Breast epithelium (tissue), 4 donors: ENCODE data around the gene CFAP43. TPM values are rescaled to one million over a fixed set of nuclear protein-coding genes. Genes with fewer than 3 reads are reported as not detected.
"Not testable (repeated sequence)": the region's sequence is repeated elsewhere in the genome, so short reads cannot be mapped to it uniquely, and the experiment has no call there.

Experiments
- DNase-seq, 2 donors: peaks; one replicate each; pipeline ENCODE4 v3.0.0-alpha.2; 2019; ENCODE audit warnings: low spot score in 2 of 2
- H3K27ac ChIP-seq, 2 donors: fragments of 200-600 bp; sonication (generic) in 1 of 2; one replicate each; pipeline ENCODE4 v1.5.1; 2016 to 2019; ENCODE audit warnings: mild to moderate bottlenecking in 1 of 2
- H3K27me3 ChIP-seq, 2 donors: fragments of 200-600 bp; sonication (generic) in 1 of 2; one replicate each; pipeline versions ENCODE4 v1.5.1 to v1.6.0; 2017 to 2019; ENCODE audit warnings: control low read depth in 1 of 2, mild to moderate bottlenecking in 1 of 2
- H3K36me3 ChIP-seq: fragments of 200-600 bp; one replicate; pipeline ENCODE4 v1.5.1; 2019
- H3K4me1 ChIP-seq, 2 donors: fragments of 200-600 bp; sonication (generic); one replicate each; pipeline ENCODE4 v1.5.1; 2016 to 2019; ENCODE audit warnings: control low read depth in 1 of 2
- H3K4me3 ChIP-seq, 3 donors: fragments of 200-600 bp; sonication (generic); 1 replicate in 2 of 3; 2 replicates in 1 of 3; pipeline ENCODE4 v1.5.1; 2016 to 2019; ENCODE audit warnings: mild to moderate bottlenecking in 3 of 3, moderate library complexity in 2 of 3
- H3K9me3 ChIP-seq, 2 donors: fragments of 200-600 bp; sonication (generic) in 1 of 2; one replicate each; pipeline ENCODE4 v1.5.1; 2016 to 2019; ENCODE audit warnings: control low read depth in 1 of 2
- POLR2A ChIP-seq: fragments of 450-650 bp; IDR thresholded peaks from one replicate; pipeline ENCODE4 v1.6.1; 2016; ENCODE audit warnings: antibody characterized with exemption, mild to moderate bottlenecking, moderate library complexity
- POLR2AphosphoS5 ChIP-seq, 3 donors: sonication (generic); formaldehyde crosslinking; IDR thresholded peaks; one replicate each; pipeline ENCODE4 v1.6.1; 2017; ENCODE audit warnings: antibody characterized with exemption in 3 of 3
- intact Hi-C: fragments of 100-400 bp; cut with DNase I; formaldehyde crosslinking; loops from one replicate; pipeline ENCODE4 v1.15.1; 2023; ENCODE audit warnings: low total_unique reads
- total RNA-seq, 3 donors: library from RNA; depleted of rRNA; stranded (reverse); fragments of >200 nt; gene quantifications; one replicate each; pipeline ENCODE4 v1.1.0, GENCODE V29; 2016
- TF ChIP-seq, protein P1 (sequence below), 3 donors: fragments of 450-650 bp; IDR thresholded peaks; one replicate each; pipeline ENCODE4 v1.5.1; 2016 to 2017; ENCODE audit warnings: antibody characterized with exemption in 3 of 3, mild to moderate bottlenecking in 3 of 3, moderate library complexity in 3 of 3

Gene CFAP43
- total RNA-seq, 3 donors from 2014 or later: 0.32 to 8.5 (median 3.9) TPM

DNA sequence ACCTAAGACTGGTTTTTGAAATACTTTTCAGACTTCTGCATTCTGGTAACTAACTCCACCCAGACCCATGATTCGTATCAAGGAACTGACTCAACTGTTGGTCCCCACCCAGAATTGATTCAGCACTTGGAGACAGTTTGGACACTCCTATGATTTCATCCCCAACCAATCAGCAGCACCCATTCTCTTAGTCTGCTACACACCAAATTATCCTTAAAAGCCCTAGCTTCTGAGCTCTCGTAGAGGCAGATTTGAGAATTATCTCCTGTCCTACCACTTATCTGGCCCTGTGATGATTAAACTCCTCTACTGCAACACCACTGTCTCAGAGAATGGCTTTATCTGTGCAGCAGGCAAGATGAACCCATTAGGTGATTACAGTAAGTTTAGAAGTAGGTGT is 14.8 kb upstream of the CFAP43 start:
- Histone ChIP-seq H3K27me3 (no peaks in the 10 kb centered on the region), H3K9me3 (no peaks in the 10 kb centered on the region), H3K36me3 (no peaks in the 10 kb centered on the region), H3K4me1 (no peaks in the 10 kb centered on the region), H3K27ac (no peak overlapping the region), H3K4me3 (no peak overlapping the region)
- intact Hi-C loops: no loop called here
- DNase-seq: no peak
- no peak for TF ChIP-seq POLR2AphosphoS5 (IDR thresholded peaks at IDR 0.05)
- TF ChIP-seq POLR2A: no peak
- TF ChIP-seq, protein P1, sequence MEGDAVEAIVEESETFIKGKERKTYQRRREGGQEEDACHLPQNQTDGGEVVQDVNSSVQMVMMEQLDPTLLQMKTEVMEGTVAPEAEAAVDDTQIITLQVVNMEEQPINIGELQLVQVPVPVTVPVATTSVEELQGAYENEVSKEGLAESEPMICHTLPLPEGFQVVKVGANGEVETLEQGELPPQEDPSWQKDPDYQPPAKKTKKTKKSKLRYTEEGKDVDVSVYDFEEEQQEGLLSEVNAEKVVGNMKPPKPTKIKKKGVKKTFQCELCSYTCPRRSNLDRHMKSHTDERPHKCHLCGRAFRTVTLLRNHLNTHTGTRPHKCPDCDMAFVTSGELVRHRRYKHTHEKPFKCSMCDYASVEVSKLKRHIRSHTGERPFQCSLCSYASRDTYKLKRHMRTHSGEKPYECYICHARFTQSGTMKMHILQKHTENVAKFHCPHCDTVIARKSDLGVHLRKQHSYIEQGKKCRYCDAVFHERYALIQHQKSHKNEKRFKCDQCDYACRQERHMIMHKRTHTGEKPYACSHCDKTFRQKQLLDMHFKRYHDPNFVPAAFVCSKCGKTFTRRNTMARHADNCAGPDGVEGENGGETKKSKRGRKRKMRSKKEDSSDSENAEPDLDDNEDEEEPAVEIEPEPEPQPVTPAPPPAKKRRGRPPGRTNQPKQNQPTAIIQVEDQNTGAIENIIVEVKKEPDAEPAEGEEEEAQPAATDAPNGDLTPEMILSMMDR (IDR thresholded peaks at IDR 0.05): no peak

DNA sequence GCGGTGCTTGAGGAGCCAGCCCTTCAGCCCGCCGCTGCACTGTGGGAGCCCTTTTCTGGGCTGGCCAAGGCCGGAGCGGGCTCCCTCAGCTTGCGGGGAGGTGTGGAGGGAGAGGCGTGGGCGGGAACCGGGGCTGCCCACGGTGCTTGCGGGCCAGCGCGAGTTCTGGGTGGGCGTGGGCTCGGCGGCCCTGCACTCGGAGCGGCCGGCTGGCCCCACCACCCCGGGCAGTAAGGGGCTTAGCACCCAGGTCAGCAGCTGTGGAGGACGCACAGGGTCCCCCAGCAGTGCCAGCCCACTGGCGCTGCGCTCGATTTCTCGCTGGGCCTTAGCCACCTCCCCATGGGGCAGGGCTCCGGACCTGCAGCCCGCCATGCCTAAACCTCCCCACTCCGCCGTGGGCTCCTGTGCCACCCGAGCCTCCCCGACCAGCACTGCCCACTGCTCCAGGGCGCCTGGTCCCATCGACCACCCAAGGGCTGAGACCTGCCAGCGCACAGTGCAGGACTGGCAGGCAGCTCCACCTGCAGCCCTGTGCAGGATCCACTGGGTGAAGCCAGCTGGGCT is 13.0 kb upstream of the CFAP43 start:
- H3K9me3 ChIP-seq: no peaks in the 10 kb centered on the region
- H3K27me3 ChIP-seq: no peaks in the 10 kb centered on the region
- TF ChIP-seq POLR2AphosphoS5 (IDR thresholded peaks at IDR 0.05) (no peak), POLR2A (no peak)
- TF ChIP-seq, protein P1 (IDR thresholded peaks at IDR 0.05): no peak
- no peak overlapping the region for H3K4me3 ChIP-seq
- no peak overlapping the region for H3K27ac ChIP-seq
- H3K36me3 ChIP-seq: no peaks in the 10 kb centered on the region
- intact Hi-C loops: no loop called here
- no peak for DNase-seq
- no peaks in the 10 kb centered on the region for H3K4me1 ChIP-seq

DNA sequence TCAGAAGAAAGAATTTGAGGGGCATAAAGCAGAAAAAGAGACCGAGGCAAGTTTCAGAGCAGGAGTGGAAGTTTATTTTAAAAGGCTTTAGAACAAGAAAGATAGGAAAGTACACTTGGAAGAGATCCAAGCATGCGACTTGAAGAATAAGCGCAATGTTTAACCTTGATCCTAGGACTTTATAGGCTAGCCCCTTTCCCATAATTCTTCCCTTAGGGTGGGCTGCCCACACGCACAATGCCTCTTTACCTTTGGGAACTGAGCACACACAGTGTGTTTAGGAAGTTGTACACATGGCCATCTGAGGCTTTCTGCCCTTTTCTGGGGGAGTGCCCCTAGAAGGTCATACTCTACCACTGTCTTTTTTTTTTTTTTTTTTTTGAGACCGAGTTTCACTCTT is 11.3 kb upstream of the CFAP43 start:
- no peak for DNase-seq
- no peak overlapping the region for H3K4me3 ChIP-seq
- no peaks in the 10 kb centered on the region for H3K27me3 ChIP-seq
- H3K4me1 ChIP-seq: no peaks in the 10 kb centered on the region
- intact Hi-C loops: no loop called here
- no peaks in the 10 kb centered on the region for H3K9me3 ChIP-seq
- H3K36me3 ChIP-seq: no peaks in the 10 kb centered on the region
- no peak for TF ChIP-seq POLR2A
- TF ChIP-seq POLR2AphosphoS5 (IDR thresholded peaks at IDR 0.05): no peak
- TF ChIP-seq, protein P1 (IDR thresholded peaks at IDR 0.05): no peak
- H3K27ac ChIP-seq: no peak overlapping the region

DNA sequence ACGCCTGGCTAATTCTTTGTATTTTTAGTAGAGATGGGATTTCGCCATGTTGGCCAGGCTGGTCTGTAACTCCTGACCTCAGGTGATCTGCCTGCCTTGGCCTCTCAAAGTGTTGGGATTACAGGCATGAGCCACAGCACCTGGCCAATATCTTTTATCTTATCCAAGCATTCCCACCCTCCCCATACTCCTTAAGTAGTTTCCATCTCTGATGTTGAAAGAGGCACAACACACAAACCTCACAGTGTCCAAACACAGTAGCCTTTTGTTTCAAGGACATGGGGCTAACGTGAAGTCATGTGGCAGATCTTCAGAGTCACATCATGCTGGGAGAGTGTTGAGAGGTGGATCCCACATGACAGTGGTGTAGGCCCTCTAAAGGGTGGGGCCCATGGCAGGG is 10.8 kb upstream of the CFAP43 start:
- DNase-seq: not testable (repeated sequence)

DNA sequence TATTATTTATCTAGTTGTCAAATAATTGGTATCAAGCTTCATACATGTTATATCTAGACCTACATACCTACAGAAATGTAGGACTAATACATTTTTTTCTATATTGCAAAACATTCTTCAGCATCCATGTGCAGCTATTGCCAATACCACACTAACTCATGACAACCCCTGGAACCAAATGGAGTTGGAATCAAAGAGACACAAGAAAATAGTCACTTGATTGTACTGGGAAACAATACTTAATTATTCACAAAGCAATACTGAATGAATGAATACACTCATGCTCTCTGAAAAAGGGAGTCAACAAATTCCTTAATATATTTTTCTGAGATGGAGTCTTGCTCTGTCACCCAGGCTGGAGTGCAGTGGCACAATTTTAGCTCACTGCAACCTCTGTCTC is 10.4 kb upstream of the CFAP43 start:
- H3K4me3 ChIP-seq: no peak overlapping the region
- no peak overlapping the region for H3K27ac ChIP-seq
- H3K36me3 ChIP-seq: no peaks in the 10 kb centered on the region
- H3K9me3 ChIP-seq: no peaks in the 10 kb centered on the region
- DNase-seq: no peak
- no peaks in the 10 kb centered on the region for H3K4me1 ChIP-seq
- H3K27me3 ChIP-seq: no peaks in the 10 kb centered on the region
- intact Hi-C loops: no loop called here
- TF ChIP-seq, protein P1 (IDR thresholded peaks at IDR 0.05): no peak
- TF ChIP-seq POLR2AphosphoS5 (IDR thresholded peaks at IDR 0.05) (no peak), POLR2A (no peak)

More for the DNA sequence above, 10.8 kb upstream of the CFAP43 start:
- H3K4me3 ChIP-seq, H3K9me3 ChIP-seq, H3K36me3 ChIP-seq, H3K4me1 ChIP-seq, intact Hi-C loops, H3K27ac ChIP-seq, H3K27me3 ChIP-seq: not testable (repeated sequence)

DNA sequence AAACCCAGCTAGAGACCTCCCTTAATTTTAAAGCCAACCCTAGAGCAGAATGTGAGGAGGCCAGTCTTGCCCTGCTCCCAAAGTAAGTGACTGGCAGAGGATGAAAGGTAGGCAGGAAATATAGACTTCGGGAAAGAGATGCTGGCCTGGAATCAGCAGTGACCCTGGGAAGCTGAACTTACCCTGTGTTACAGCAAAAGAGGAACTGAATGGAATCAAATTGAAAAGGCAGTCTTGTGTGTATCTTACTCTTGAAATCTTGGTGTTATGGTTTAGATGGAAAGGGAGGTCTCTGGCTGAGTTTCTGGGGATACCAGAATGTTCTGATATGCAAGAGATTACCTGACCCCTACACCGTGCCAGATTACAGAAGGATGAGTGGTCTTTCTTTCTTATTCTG is 7.9 kb upstream of the CFAP43 start:
- Histone ChIP-seq H3K9me3 (no peaks in the 10 kb centered on the region), H3K27me3 (no peaks in the 10 kb centered on the region), H3K4me1 (no peaks in the 10 kb centered on the region), H3K27ac (no peak overlapping the region), H3K4me3 (no peak overlapping the region), H3K36me3 (no peaks in the 10 kb centered on the region)
- TF ChIP-seq POLR2A (no peak), POLR2AphosphoS5 (IDR thresholded peaks at IDR 0.05) (no peak)
- TF ChIP-seq, protein P1 (IDR thresholded peaks at IDR 0.05): no peak
- DNase-seq: no peak
- intact Hi-C loops: no loop called here
